SIG-M5 treated with dmso at 0.1 percent for 504 hours (cell line): ENCODE results near the gene RASSF1.
"Not testable (repeated sequence)": the region's sequence is repeated elsewhere in the genome, so short reads cannot be mapped to it uniquely, and the experiment has no call there.

Experiments used
- DNase-seq: peaks from one replicate; lab custom pipeline; 2025; ENCODE audit not compliant: unreplicated experiment; lab: John Stamatoyannopoulos, UW

The RASSF1 gene

DNA sequence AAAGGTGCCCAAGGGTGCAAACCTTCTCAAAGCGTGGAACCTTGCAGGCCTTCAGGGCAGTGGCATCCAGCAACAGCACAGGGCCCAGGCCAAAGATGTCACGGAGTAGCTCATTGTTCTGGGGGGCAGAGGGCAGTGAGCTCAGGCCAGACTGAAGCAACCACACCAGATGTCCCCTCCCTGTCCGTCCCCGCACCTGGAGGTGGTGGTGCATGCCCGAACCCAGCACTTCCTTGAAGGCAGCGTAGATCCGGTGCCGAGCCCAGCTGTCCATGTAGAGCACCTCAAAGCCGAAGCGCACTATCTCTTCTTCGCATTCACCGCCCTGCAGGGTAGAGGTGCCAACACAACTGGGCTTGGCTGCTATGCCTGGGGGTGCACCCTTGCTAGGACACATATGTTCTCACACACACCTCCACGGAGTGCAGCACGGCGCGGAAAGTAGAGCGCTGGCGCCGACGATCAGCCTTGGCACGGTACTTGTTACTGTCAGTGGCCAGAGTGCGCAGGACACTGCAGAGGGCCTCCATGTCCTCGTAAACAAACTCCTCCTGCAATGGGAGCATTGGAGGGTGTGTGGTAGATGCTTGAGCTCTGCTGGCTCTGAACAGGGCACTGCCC, 52.1 kb downstream of the RASSF1 start:
- DNase-seq = no peak

DNA sequence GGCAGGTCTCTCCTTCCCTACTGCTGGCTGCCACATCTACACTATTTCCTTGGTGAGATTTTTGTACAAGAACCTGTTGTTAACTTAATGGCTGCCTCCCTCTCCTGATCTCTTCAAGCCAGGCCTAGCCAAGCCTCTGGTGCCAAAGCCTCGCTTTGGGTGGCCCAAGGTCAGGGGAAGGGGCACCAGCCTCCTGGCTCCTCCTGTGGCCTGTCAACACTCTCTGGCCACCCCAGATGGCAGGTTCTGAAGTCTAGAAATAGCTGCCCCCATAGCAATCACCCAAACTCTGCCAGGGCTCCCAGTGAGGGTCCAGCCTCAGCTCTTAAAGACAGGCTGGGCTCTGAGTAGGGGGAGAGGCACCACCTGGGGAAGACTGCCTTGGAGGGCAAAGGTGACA, 53.4 kb downstream of the RASSF1 start:
- no peak for DNase-seq

- DNase-seq = no peak
These were observed 54.1 kb downstream of the RASSF1 start for GRCh38 chr3:50286322-50287227.

DNA sequence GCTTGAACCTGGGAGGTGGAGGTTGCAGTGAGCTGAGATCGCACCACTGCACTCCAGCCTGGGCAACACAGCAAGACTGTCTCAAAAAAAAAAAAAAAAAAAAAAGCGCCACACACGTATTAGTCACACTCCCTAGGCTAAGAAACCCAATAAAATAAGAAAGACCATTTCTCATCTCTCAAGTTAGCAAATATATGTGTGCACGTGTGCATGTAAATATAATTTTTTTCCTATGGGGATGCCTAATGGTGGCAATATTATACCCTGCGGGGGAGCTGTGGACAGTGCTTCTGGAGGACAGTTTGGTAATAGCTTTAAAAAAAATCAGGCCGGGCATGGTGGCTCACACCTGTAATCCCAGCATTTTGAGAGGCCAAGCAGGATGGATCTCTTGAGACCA, 56.5 kb downstream of the RASSF1 start:
- not testable (repeated sequence) for DNase-seq
